Calu3 (cell line): ENCODE data around the gene LRSAM1. TPM values are rescaled to one million over a fixed set of nuclear protein-coding genes. Genes with fewer than 3 reads are reported as not detected.

Source experiments
- BruUV-seq: library from RNA; stranded (reverse); fragments of 400-500 nt; replicated peaks from 2 replicates; lab custom pipeline; 2021; lab: Mats Ljungman, UMichigan
- CTCF ChIA-PET: fragments of 300-600 bp; sonication (Branson Sonifier 250); formaldehyde crosslinking; loops from one replicate; lab custom pipeline; 2022; ENCODE audit warnings: antibody characterized with exemption; lab: Charles Lee
- DNase-seq: peaks from one replicate; pipeline ENCODE4 v3.0.0; 2022
- H3K27ac Mint-ChIP-seq: one replicate; pipeline ENCODE4 v1.8.0; 2022; ENCODE audit warnings: mixed read lengths; ENCODE audit not compliant: unreplicated experiment
- H3K27me3 Mint-ChIP-seq: one replicate; pipeline ENCODE4 v1.8.0; 2022; ENCODE audit warnings: mixed read lengths; ENCODE audit not compliant: unreplicated experiment
- H3K36me3 Mint-ChIP-seq: one replicate; pipeline ENCODE4 v1.8.0; 2022; ENCODE audit warnings: mild to moderate bottlenecking, moderate library complexity, mixed read lengths; ENCODE audit not compliant: insufficient read depth, unreplicated experiment
- H3K4me1 Mint-ChIP-seq: one replicate; pipeline ENCODE4 v1.8.0; 2022; ENCODE audit warnings: mild to moderate bottlenecking, low read depth, mixed read lengths; ENCODE audit not compliant: unreplicated experiment
- H3K4me3 Mint-ChIP-seq: one replicate; pipeline ENCODE4 v1.8.0; 2022; ENCODE audit warnings: mild to moderate bottlenecking, low read depth, moderate library complexity, mixed read lengths; ENCODE audit not compliant: unreplicated experiment
- H3K9me3 Mint-ChIP-seq: one replicate; pipeline ENCODE4 v1.8.0; 2022; ENCODE audit warnings: low read depth, mixed read lengths; ENCODE audit not compliant: unreplicated experiment
- intact Hi-C: fragments of 100-400 bp; cut with micrococcal nuclease; formaldehyde crosslinking; loops from one replicate; pipeline ENCODE4 v1.10.0; 2022; ENCODE audit not compliant: unreplicated experiment
- total RNA-seq: library from RNA; stranded (reverse); gene quantifications from 2 replicates; pipeline ENCODE4 v1.2.3, GENCODE V29; 2022
- TF ChIP-seq, protein P1 (sequence below): fragments of 200-600 bp; IDR thresholded peaks from one replicate; pipeline ENCODE4 v1.8.0; 2022; ENCODE audit warnings: antibody characterized with exemption; ENCODE audit not compliant: unreplicated experiment

The LRSAM1 gene
- total RNA-seq, 1 experiment from 2014 or later, result 12.0 TPM

DNA sequence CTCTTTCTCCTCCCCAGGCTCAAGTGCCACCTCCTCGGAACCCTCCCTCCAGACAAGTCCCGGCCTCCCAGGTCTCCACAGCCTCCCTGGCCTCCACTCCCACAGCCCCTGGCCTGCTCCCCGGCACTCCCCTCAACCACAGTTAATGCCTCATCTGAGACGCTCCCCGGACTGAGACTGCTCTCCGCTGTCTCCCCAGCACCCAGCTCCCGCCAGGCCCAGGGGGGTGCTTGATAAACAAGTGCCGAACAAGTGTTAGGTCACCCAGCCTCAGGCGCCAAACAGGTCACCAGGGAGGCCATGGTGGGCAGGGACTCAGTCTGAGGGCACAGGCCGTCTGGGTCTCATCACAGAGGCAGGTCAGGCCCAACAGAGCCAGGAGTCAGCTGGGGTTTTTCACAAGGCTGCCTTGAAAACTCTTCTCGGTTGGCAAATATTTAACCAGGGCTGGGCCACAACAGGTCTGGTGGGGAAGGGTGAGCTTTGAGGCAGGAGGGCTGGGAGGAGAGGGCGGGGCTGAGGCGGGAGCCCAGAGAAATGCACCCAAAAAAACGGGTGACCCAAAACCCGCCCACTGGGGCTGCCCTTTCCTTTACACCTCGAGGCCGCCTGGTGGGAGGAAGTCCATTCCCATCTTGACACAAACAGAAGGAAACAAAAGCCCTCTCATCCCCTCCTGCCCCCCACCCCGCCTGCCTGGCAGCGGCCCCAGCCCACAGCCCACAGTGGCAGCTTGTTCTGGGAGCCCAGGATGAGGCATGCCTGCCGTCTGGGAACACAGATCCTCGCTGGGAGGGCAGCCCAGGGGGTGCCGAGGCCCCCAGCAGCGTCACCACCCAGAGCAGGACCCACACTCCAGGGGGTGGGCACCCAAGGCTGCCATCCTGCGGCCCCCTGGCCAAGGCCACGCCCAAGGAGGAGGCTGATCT is 94.2 kb downstream of the LRSAM1 start:
- intact Hi-C loops, result no loop called here
- H3K4me3 Mint-ChIP-seq, result peak overlapping the region; percentile 67
- H3K27me3 Mint-ChIP-seq, result no peaks in the 10 kb centered on the region
- H3K9me3 Mint-ChIP-seq, result no peaks in the 10 kb centered on the region
- CTCF ChIA-PET, result interaction anchor here (0.6 to 1.7 kb wide), 12 partner anchors 8 to 266 kb away, joined by 3 to 11 read pairs (median 3); partner anchors contain the start of genes CFAP157 and TOR2A
- H3K4me1 Mint-ChIP-seq, result peaks cover 64% of the 10 kb centered on the region
- no TSS peak for BruUV-seq
- peak overlapping the region; percentile 86 for H3K27ac Mint-ChIP-seq
- peak; percentile 94 for DNase-seq
- TF ChIP-seq, protein P1, sequence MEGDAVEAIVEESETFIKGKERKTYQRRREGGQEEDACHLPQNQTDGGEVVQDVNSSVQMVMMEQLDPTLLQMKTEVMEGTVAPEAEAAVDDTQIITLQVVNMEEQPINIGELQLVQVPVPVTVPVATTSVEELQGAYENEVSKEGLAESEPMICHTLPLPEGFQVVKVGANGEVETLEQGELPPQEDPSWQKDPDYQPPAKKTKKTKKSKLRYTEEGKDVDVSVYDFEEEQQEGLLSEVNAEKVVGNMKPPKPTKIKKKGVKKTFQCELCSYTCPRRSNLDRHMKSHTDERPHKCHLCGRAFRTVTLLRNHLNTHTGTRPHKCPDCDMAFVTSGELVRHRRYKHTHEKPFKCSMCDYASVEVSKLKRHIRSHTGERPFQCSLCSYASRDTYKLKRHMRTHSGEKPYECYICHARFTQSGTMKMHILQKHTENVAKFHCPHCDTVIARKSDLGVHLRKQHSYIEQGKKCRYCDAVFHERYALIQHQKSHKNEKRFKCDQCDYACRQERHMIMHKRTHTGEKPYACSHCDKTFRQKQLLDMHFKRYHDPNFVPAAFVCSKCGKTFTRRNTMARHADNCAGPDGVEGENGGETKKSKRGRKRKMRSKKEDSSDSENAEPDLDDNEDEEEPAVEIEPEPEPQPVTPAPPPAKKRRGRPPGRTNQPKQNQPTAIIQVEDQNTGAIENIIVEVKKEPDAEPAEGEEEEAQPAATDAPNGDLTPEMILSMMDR, result no peak
- H3K36me3 Mint-ChIP-seq, result peaks cover 50% of the 10 kb centered on the region

- Mint-ChIP-seq H3K9me3 (no peaks in the 10 kb centered on the region), H3K4me3 (peak overlapping the region; percentile 67), H3K4me1 (peaks cover 64% of the 10 kb centered on the region), H3K27me3 (no peaks in the 10 kb centered on the region), H3K27ac (peak overlapping the region; percentile 86), H3K36me3 (peaks cover 50% of the 10 kb centered on the region)
- intact Hi-C loops, result no loop called here
- CTCF ChIA-PET, result interaction anchor here (0.6 to 1.3 kb wide), 7 partner anchors 9 to 265 kb away, joined by 3 to 11 read pairs (median 5); partner anchors contain the start of gene TOR2A
- no TSS peak for BruUV-seq
- TF ChIP-seq, protein P1, result no peak
- no peak for DNase-seq
These were observed 95.0 kb downstream of the LRSAM1 start for GRCh38 chr9:127546125-127546832.

GRCh38 chr9:127548352-127548881 is 97.1 kb downstream of the LRSAM1 start:
- H3K4me3 Mint-ChIP-seq, result no peak overlapping the region
- H3K9me3 Mint-ChIP-seq, result no peaks in the 10 kb centered on the region
- H3K4me1 Mint-ChIP-seq, result peaks cover 68% of the 10 kb centered on the region
- peak overlapping the region; percentile 48 for H3K27ac Mint-ChIP-seq
- TF ChIP-seq, protein P1, result no peak
- CTCF ChIA-PET, result no interaction called here
- no peaks in the 10 kb centered on the region for H3K27me3 Mint-ChIP-seq
- no peak for DNase-seq
- intact Hi-C loops, result no loop called here
- H3K36me3 Mint-ChIP-seq, result peaks cover 37% of the 10 kb centered on the region
- BruUV-seq, result no TSS peak

DNA sequence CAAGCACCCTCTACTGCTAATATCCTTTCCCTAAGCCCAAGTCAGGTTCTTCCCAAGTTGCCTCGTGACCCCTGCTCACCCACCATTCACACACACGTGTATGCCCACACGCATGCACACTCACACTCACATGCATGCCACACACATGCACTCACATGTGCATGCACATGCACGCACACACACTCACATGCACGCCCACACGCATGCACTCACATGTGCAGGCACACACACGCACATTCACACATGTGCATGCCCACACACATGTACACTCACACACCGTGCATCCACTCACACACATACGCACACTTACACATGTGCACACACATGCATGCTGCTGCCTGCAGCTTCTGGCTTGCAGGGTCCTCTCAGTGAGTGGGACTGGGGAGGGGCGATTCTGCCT is 97.9 kb downstream of the LRSAM1 start:
- no peak for DNase-seq
- Mint-ChIP-seq H3K36me3 (peaks cover 37% of the 10 kb centered on the region), H3K4me3 (no peak overlapping the region), H3K27ac (no peak overlapping the region), H3K27me3 (no peaks in the 10 kb centered on the region), H3K9me3 (no peaks in the 10 kb centered on the region), H3K4me1 (peaks cover 68% of the 10 kb centered on the region)
- CTCF ChIA-PET, result no interaction called here
- intact Hi-C loops, result no loop called here
- no TSS peak for BruUV-seq
- TF ChIP-seq, protein P1, result no peak
